ENCODE measurements around the gene C1orf56. TPM values are rescaled to one million over a fixed set of nuclear protein-coding genes. Genes with fewer than 3 reads are reported as not detected.
A peak's percentile ranks its signal among the peaks of the same experiment; 100 is the strongest.

The C1orf56 gene, protein sequence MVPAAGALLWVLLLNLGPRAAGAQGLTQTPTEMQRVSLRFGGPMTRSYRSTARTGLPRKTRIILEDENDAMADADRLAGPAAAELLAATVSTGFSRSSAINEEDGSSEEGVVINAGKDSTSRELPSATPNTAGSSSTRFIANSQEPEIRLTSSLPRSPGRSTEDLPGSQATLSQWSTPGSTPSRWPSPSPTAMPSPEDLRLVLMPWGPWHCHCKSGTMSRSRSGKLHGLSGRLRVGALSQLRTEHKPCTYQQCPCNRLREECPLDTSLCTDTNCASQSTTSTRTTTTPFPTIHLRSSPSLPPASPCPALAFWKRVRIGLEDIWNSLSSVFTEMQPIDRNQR
- 2.5 TPM for polyA plus RNA-seq (2013, experiment 1 of 2; ENCODE audit: insufficient read length)
- 2.9 TPM for polyA plus RNA-seq (2013, experiment 2 of 2; ENCODE audit: insufficient read length)

DNA sequence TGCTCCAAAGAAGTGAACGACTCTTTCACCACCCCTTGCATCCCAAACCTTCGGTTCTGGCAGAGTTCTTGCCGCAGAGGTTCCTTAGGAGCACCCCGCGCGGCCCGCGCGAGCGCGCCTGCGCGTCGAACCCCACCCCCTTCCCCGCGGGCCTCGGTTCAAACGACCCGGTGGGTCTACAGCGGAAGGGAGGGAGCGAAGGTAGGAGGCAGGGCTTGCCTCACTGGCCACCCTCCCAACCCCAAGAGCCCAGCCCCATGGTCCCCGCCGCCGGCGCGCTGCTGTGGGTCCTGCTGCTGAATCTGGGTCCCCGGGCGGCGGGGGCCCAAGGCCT is at the start of gene C1orf56:
TSS of gene C1orf56 (plus strand) at position 161 of the 334 bp plus-strand sequence. CDS start at position 258, 97 bp downstream.
- DNase-seq = peak; percentile 64

- no peak for DNase-seq
Measured at GRCh38 chr1:150997949-150998348, 49.6 kb upstream of the C1orf56 start.

DNA sequence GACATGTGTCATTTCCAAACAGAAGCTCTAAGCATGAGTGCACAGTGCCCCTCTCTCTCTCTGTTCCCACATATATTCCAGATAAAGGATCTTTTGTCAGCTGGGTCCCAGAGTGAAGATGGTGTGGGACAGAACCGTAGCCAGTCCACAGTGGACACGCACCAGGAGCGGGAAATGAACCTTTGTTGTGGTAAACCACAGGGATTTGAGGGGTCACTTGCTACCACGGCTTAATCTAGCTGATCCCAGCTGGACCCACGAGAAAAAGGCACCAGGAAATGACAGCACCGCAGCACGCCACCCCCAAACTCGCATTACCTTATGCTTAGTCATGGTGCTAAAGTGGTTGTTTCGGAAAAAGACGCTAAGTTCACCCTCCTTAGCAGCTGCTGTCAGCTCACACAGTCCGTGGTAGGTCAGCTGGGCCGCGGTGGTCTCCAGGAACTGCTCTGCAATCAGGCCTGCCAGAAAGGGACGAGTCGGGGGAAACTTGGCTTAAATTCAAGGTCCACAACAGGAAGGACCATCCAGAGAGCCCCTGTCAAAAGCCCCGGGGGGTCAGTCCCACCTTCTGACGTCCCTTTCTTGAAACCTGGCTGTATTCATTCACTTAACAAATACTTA is 48.4 kb upstream of the C1orf56 start:
- peak; percentile 43 for DNase-seq

GRCh38 chr1:150999926-151000325 is 47.6 kb upstream of the C1orf56 start:
- no peak for DNase-seq

DNA sequence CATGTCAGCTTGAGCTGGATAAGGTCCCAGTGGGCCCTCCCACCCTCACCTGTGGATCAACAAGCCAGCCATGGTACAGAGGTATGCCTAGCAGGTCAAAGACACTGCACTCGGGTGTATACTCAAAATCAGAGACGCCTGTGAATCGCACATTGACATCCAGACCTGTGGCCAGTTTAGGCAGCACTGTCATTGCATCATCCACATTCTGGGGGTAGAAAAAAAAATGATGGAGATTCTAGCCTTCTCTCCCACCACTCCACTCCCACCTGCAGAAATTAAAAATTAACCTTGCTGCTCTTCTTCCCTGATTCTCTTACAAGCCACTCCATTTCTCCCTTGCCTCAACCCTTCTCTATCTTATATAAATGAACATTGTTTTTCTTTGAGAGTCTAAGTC is 47.1 kb upstream of the C1orf56 start:
- no peak for DNase-seq

GRCh38 chr1:151001602-151002001 is 45.9 kb upstream of the C1orf56 start:
- DNase-seq = no peak

- no peak for DNase-seq
Measured at GRCh38 chr1:151002051-151002450, 45.5 kb upstream of the C1orf56 start.

DNA sequence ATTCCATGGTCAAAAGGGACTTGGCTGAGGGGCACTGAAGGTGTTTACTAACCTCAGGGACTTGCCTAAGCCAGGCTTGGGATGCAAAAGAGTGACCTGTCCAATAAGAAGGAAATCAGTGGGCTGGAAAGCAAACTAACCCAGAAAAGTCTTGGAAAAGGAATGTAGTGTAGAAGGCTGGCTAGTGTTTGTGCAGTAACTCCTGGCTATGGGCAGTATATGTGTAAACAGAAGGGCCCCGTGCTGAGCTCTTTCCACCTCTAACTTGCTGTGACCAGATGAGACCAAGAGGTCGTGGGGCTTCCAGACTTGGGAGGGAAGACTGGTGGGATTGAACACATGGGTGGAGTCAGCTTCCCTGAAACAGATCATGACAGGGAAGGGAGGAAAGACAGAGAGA is 44.9 kb upstream of the C1orf56 start:
- no peak for DNase-seq

- no peak for DNase-seq
Measured at GRCh38 chr1:151003180-151003579, 44.4 kb upstream of the C1orf56 start.

- DNase-seq = no peak
Measured at GRCh38 chr1:151005729-151006319, 41.7 kb upstream of the C1orf56 start.

GRCh38 chr1:151006327-151007052 is 41.1 kb upstream of the C1orf56 start, which contains the start of gene MINDY1:
Gene MINDY1, minus strand, starts transcription at chr1:151006902. Its CDS starts 4,285 bp downstream, at chr1:151002617.
- DNase-seq = peak; percentile 86

DNA sequence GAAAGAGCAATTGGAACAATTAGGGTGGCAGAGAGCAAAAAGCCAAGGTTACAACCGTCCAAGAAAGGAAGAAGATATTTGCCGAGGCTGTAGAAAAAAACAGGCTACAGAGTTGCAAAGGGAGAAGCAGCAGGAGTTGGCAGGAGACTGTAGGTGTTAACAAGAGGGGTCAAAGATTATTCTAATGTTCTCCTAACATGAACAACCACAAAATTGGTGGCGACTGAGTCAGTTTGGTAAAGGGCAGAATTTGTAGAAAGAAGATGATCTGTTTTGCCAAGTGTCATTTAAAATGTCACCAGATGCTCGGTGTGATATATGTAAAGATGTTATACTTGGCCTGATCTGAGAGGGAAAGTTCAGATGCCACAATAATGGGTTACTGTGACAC is 39.7 kb upstream of the C1orf56 start:
- no peak for DNase-seq

GRCh38 chr1:151008244-151009205 is 39.0 kb upstream of the C1orf56 start, which contains the start of gene PRUNE1:
Gene PRUNE1, plus strand, starts transcription at chr1:151008449. Its CDS starts 184 bp downstream, at chr1:151008633.
- DNase-seq = peak; percentile 94

DNA sequence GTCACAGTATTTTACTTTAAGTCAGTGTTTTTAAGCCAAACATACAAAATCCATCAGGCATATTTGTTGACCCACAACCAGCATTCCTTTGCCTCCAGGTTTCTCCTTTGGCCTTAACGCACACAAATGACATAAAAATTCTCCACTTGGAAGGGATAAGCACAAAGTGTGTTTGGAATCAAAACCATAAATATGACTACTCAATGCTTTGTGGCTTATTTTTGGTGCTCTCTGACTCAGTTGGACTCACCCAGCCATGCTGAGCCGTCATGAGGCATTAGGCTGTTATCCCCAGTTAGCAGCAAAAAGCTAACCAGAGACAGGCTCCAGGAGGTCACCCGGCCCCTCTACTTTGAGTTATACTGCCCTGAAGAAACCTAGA is 38.4 kb upstream of the C1orf56 start:
- DNase-seq = peak; percentile 43

DNA sequence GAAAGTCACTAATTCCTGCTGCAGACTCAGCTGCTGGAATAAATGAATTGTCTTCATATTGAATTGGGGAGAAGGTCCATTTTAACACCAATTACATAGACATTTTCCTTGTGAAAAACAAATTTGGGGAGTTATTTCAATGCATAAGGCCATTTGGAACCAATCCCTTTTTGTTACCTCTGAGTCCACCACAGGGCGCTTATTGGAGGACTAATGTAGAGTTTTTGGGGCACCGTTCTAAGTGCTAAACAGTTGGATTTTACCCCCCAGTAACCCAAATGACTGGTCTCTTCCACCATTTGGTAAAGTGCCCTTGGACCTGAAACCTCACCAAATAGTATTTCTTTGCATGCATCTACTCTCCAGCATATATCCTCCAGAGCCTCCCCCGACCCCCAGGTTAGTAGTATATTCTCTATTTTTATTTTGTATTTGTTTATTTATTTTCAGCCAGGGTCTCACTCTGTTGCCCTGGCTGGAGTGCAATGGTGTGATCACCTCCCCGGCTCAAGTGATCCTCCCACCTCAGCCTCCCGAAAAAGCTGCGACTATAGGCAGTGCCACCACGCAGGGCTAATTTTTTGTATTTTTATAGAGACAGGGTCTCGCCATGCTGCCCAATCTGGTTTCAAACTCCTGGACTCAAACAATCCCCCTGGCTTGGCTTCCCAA is 37.7 kb upstream of the C1orf56 start:
- DNase-seq = no peak

- DNase-seq = no peak
Measured at GRCh38 chr1:151010346-151010726, 37.2 kb upstream of the C1orf56 start.

GRCh38 chr1:151011154-151011850 is 36.2 kb upstream of the C1orf56 start:
- peak; percentile 23 for DNase-seq

GRCh38 chr1:151012684-151013471 is 34.7 kb upstream of the C1orf56 start:
- no peak for DNase-seq

DNA sequence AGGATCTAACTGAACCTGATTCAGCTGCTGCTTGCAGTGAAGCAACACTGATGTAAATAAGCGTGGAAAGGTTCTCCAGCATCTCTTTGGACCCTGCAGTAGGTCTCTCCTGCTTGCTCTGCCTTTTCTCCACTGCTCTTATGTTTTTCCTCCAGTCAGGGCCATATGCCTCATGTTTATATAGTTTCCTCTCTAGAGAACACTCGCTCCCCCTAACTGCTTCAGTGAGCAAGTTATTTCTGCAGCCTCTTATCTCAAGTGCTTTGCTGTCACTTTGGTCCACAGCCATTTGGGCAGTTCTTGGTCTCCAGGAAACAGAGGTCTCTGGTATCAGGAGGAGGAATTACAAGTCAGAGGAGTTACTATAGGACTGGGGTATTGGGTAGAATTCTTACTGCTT is 34.0 kb upstream of the C1orf56 start:
- DNase-seq = no peak
